ENCODE data around the gene WNT5B.

GRCh38 chr12:1638203-1638602 is 9.2 kb downstream of the WNT5B start:
- no peak for TF ChIP-seq CTCF (IDR thresholded peaks at IDR 0.05; ENCODE audit: low read depth, low read length, missing input control)
- no peak for TF ChIP-seq ATF3 (IDR thresholded peaks at IDR 0.05)
- TF ChIP-seq SP1 (IDR thresholded peaks at IDR 0.05): no peak
- no peak for TF ChIP-seq YY1 (IDR thresholded peaks at IDR 0.05)
- TF ChIP-seq FOXA1 (IDR thresholded peaks at IDR 0.05): no peak
- no peak for TF ChIP-seq RAD21 (IDR thresholded peaks at IDR 0.05)
- TF ChIP-seq MAX (IDR thresholded peaks at IDR 0.05): no peak
- no peak for TF ChIP-seq EGR1 (IDR thresholded peaks at IDR 0.05; ENCODE audit: low read depth in 2 of 2)
- no peak for TF ChIP-seq NR2F2 (IDR thresholded peaks at IDR 0.05)
- TF ChIP-seq JUND (IDR thresholded peaks at IDR 0.05): no peak
